Measurements from ENCODE around the gene CDT1.
"Not testable (repeated sequence)": the region's sequence is repeated elsewhere in the genome, so short reads cannot be mapped to it uniquely, and the experiment has no call there.

Gene CDT1

GRCh38 chr16:88816736-88817535, 13.3 kb downstream of the CDT1 start:
- DNase-seq (ENCODE audit: low read depth in 2 of 2) = no peak

GRCh38 chr16:88817785-88818574, 14.4 kb downstream of the CDT1 start:
- DNase-seq (ENCODE audit: low read depth in 2 of 2) = no peak

- DNase-seq (ENCODE audit: low read depth in 2 of 2) = no peak
Measured at GRCh38 chr16:88818575-88818874, 14.9 kb downstream of the CDT1 start.

GRCh38 chr16:88819126-88819525, 15.5 kb downstream of the CDT1 start:
- no peak for DNase-seq (ENCODE audit: low read depth in 2 of 2)

- no peak for DNase-seq (ENCODE audit: low read depth in 2 of 2)
Measured at GRCh38 chr16:88820385-88821025, 16.9 kb downstream of the CDT1 start.

GRCh38 chr16:88821168-88821850, 17.7 kb downstream of the CDT1 start:
- DNase-seq (ENCODE audit: low read depth in 2 of 2) = no peak

- DNase-seq (ENCODE audit: low read depth in 2 of 2) = no peak
Measured at GRCh38 chr16:88822281-88823040, 18.9 kb downstream of the CDT1 start.

- not testable (repeated sequence) for DNase-seq (ENCODE audit: low read depth in 2 of 2)
Measured at GRCh38 chr16:88823646-88824045, 20.1 kb downstream of the CDT1 start.

- DNase-seq (ENCODE audit: low read depth in 2 of 2) = no peak
Measured at GRCh38 chr16:88824256-88825077, 20.9 kb downstream of the CDT1 start.

GRCh38 chr16:88825146-88825545, 21.6 kb downstream of the CDT1 start:
- no peak for DNase-seq (ENCODE audit: low read depth in 2 of 2)

GRCh38 chr16:88826070-88826840, 22.7 kb downstream of the CDT1 start:
- no peak for DNase-seq (ENCODE audit: low read depth in 2 of 2)

- no peak for DNase-seq (ENCODE audit: low read depth in 2 of 2)
Measured at GRCh38 chr16:88827727-88828126, 24.1 kb downstream of the CDT1 start.

GRCh38 chr16:88828711-88829110, 25.1 kb downstream of the CDT1 start:
- no peak for DNase-seq (ENCODE audit: low read depth in 2 of 2)

- no peak for DNase-seq (ENCODE audit: low read depth in 2 of 2)
Measured at GRCh38 chr16:88830258-88830657, 26.7 kb downstream of the CDT1 start.

GRCh38 chr16:88830783-88831182, 27.2 kb downstream of the CDT1 start:
- DNase-seq (ENCODE audit: low read depth in 2 of 2) = no peak

GRCh38 chr16:88831838-88832237, 28.2 kb downstream of the CDT1 start:
- DNase-seq (ENCODE audit: low read depth in 2 of 2) = no peak

- DNase-seq (ENCODE audit: low read depth in 2 of 2) = no peak
Measured at GRCh38 chr16:88833086-88833485, 29.5 kb downstream of the CDT1 start.

- no peak for DNase-seq (ENCODE audit: low read depth in 2 of 2)
Measured at GRCh38 chr16:88834670-88835069, 31.1 kb downstream of the CDT1 start.

- no peak for DNase-seq (ENCODE audit: low read depth in 2 of 2)
Measured at GRCh38 chr16:88835383-88835782, 31.8 kb downstream of the CDT1 start.

- no peak for DNase-seq (ENCODE audit: low read depth in 2 of 2)
Measured at GRCh38 chr16:88835818-88836217, 32.2 kb downstream of the CDT1 start.
